GM19324 (cell line): ENCODE measurements around the gene ATP4A.

ENCODE experiments used
- ATAC-seq: cut with Tn5 transposase; IDR thresholded peaks from one replicate; pipeline ENCODE4 v1.9.1; 2021; ENCODE audit warnings: mild to moderate bottlenecking, moderate library complexity; ENCODE audit not compliant: unreplicated experiment, low FRiP score

The ATP4A gene

DNA sequence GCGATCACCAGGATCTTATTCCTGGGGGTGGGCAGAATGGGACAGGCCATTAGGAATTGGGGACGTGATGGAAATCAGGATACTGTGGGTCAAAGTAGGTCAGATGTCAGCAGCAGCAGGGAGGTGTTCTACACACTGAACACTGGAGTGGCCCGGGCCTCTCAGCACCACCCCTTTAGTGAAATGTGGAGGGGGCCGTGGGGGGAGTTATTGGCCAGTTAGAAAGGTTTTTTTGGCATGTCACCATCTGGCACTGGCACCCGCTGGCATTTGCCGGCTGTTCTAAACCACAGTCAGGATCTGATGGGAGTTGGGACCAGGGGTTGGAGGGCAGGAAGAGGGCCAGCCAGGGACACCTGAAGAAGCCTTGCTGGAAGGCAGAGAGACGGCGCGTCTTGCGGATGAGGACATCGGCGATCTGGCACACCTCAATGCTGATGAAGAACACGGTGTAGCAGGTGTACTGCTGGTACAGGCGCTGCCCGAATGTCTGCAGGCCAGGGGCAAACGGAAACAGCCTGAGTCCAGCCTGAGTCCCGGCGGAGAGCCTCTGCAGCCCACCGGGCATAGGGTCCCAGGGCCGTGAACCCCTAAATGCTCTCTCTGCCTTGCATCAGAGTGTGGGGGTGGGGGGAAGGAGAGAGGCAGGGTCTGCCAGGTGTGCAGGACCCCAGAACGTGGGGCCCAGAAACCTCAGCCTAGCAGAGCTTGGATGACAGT is 12.2 kb downstream of the ATP4A start:
- ATAC-seq, result no peak

DNA sequence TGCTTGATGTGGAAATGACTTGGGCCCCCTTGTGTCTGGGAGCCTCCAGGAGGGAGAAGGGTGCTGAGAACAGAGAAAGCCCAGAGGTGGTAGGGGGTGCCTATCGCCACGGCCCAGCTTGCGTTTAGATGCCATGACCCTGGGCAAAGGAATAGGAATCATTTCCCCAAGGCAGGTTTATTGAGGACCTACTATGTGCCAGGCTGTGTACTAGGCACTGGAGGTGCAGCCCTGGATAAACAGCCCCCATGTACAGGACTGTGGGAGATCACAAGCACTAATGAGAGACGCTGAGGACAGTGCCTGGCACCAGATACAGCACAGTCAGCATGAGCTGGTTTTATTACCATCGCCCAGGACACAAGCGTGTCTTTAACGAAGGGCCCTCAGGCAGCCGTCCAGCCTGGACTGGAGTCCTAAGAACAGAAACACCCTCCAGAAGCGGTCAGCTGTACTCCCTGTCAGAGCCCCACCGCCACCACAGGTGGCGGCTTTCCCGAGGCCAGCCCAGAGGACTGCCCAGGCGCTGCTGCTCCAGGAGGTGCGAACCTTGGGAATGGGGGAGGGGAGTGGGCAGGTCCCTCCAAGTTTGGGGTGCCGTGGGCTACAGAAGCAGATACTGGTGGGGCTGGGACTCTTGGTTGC is 13.5 kb downstream of the ATP4A start:
- no peak for ATAC-seq

GRCh38 chr19:35549174-35549788 is 14.2 kb downstream of the ATP4A start:
- ATAC-seq, result no peak

DNA sequence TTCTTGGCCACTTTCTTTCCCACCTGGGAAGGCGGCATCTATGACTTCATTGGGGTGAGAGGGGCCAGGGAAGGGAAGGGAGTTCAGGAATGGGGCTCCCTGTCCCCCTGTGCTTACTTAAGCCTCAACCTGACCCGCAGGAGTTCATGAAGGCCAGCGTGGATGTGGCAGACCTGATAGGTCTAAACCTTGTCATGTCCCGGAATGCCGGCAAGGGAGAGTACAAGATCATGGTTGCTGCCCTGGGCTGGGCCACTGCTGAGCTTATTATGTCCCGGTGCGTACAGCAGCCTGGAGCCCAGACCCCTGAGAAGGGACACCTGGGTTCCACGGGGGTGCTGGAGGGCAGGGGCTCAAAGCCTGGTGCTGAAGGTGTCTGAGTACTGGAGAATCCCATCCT is 16.9 kb downstream of the ATP4A start:
- ATAC-seq, result no peak

GRCh38 chr19:35545855-35546381 is 17.5 kb downstream of the ATP4A start:
- ATAC-seq, result peak; percentile 49

- ATAC-seq, result peak; percentile 86
Measured at GRCh38 chr19:35545001-35545854, 18.2 kb downstream of the ATP4A start, which contains the start of gene TMEM147. TMEM147 (plus strand) TSS chr19:35545626; CDS start chr19:35545740, 114 bp downstream.

- no peak for ATAC-seq
Measured at GRCh38 chr19:35544110-35544802, 19.2 kb downstream of the ATP4A start.

- no peak for ATAC-seq
Measured at GRCh38 chr19:35543280-35544109, 20.0 kb downstream of the ATP4A start.

- ATAC-seq, result no peak
Measured at GRCh38 chr19:35542209-35542608, 21.2 kb downstream of the ATP4A start.

- ATAC-seq, result no peak
Measured at GRCh38 chr19:35540356-35540927, 23.0 kb downstream of the ATP4A start.

- no peak for ATAC-seq
Measured at GRCh38 chr19:35539850-35540249, 23.6 kb downstream of the ATP4A start.

DNA sequence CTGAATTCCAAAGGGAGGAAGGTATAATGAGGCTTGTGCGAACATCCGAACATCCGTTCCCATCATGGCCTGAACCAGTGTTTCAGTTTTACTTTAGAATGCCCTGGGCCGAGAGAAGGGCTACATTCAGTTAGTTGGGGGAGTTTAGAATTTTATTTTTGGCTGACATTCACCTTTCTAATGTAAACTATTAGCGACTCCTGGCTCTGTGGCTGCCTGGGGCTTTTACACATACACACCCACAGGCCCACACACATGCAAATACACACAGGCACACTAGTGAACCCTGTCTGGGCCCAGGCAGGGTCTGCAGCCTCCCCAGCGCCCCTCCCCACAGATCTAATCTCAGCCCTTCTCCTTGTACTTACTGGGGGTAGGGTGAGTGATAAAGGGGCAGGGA is 24.1 kb downstream of the ATP4A start:
- ATAC-seq, result no peak

- ATAC-seq, result no peak
Measured at GRCh38 chr19:35534803-35535480, 28.5 kb downstream of the ATP4A start.

DNA sequence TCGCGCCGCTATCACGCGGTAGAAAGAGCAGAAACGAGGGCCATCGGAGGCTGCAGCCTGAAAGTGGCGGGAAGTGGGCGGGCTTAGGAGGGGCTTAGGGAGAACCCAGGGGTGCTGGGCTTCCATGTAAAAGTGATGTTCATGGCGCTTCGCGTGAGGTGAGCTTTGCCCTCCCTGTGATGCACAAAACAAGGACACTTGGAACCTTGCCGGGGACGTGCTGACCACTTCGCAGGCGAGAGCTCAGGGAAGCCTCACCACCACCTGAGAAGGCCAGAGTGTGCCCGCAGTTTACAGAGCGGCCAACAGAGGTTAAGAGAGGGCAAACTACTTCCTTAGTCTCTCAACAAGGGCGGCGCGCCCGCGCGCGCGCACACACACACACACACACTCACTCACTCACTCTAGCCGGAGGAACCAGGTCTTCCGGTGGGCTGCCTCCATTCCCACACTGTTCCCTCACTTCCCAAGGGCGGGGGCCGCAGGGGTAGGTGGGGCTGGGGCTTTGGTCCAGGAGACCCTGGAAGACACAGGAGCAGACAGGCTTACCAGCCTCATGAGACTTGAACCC is 29.6 kb downstream of the ATP4A start:
- ATAC-seq, result no peak

DNA sequence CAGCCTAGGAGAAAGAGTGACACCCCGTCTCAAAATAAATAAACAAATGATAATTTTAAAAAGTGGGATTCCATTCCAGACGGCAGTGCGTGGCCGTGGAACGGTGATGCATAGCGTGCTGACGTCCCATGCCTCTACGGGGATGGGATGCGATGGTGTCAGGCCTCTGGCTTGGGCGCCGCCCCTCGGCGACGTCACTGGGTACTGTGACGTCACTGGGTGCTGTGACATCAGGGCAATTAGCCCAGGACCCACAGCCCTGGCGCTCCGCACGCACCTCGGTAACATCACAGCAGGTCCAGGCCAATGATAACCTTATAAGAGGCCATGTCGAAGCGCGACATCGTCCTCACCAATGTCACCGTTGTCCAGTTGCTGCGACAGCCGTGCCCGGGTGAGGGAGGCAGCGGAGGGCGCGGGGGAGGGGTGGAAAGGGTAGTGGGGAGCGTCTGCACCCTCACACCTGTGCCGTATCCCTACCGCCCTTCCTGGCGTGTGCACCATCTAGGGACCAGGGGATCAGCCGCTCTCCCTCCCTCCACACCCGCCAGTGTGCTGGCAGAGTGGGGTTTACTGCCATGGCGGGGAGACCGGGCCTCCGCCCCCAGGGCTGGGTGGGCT is 30.1 kb downstream of the ATP4A start, which contains the start of gene GAPDHS:
Gene GAPDHS (plus strand): TSS at position 256 of the 621 bp plus-strand sequence. CDS start 72 bp downstream, at position 328.
- no peak for ATAC-seq

DNA sequence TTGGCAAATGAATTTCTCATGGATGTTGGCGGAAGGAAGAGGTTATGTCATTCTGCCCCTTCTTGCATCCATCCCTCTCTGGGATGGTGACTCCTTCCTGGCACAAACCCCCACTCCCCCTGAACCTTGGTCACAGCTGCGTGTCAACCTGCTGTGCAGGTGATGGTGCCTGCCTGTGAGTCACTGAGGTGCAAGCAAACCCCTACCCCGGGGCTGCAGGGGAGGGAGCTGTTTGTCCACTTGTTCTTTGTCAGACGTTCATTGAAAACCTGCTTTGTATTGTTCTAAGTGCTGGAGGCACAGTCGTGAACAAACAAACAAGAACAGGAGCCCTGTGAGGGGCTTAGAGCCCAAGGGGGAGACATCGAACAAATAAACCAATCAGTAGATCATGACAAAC is 32.2 kb downstream of the ATP4A start:
- no peak for ATAC-seq
